Measurements from ENCODE around the gene FGF23. TPM values are rescaled to one million over a fixed set of nuclear protein-coding genes. Genes with fewer than 3 reads are reported as not detected.
A peak's percentile ranks its signal among the peaks of the same experiment; 100 is the strongest.

Gene FGF23
- total RNA-seq: not detected in 2 replicates

GRCh38 chr12:4379405-4379804 is at the start of gene FGF23:
TSS of gene FGF23 (minus strand) at chr12:4379712. CDS start at chr12:4379582, 130 bp downstream.
- DNase-seq (ENCODE audit: low read depth) (no peak), FAIRE-seq (no peak)
- Histone ChIP-seq H3K4me3 (ENCODE audit: low read depth, low read length) (no peak within 1 kb of the TSS), H3K27me3 (ENCODE audit: control insufficient read depth, insufficient read depth, low read length) (peaks cover 2% of the 10 kb centered on the region), H3K36me3 (ENCODE audit: control insufficient read depth, insufficient read depth, low read length) (no peaks in the 10 kb centered on the region)
- no peak for TF ChIP-seq CTCF (IDR thresholded peaks at IDR 0.05; ENCODE audit: insufficient read depth, low read length, severe bottlenecking)

- no peak for TF ChIP-seq CTCF (IDR thresholded peaks at IDR 0.05; ENCODE audit: insufficient read depth, low read length, severe bottlenecking)
- FAIRE-seq: no peak
- H3K36me3 ChIP-seq (ENCODE audit: control insufficient read depth, insufficient read depth, low read length): no peaks in the 10 kb centered on the region
- DNase-seq (ENCODE audit: low read depth): no peak
- H3K4me3 ChIP-seq (ENCODE audit: low read depth, low read length): no peak overlapping the region
- H3K27me3 ChIP-seq (ENCODE audit: control insufficient read depth, insufficient read depth, low read length): no peaks in the 10 kb centered on the region
These were observed 44.9 kb upstream of the FGF23 start for GRCh38 chr12:4424422-4424821.

GRCh38 chr12:4423528-4424195 is 44.1 kb upstream of the FGF23 start:
- FAIRE-seq (no peak), DNase-seq (ENCODE audit: low read depth) (no peak)
- TF ChIP-seq CTCF (IDR thresholded peaks at IDR 0.05; ENCODE audit: insufficient read depth, low read length, severe bottlenecking): no peak
- Histone ChIP-seq H3K36me3 (ENCODE audit: control insufficient read depth, insufficient read depth, low read length) (no peaks in the 10 kb centered on the region), H3K27me3 (ENCODE audit: control insufficient read depth, insufficient read depth, low read length) (no peaks in the 10 kb centered on the region), H3K4me3 (ENCODE audit: low read depth, low read length) (no peak overlapping the region)

GRCh38 chr12:4422985-4423384 is 43.5 kb upstream of the FGF23 start:
- no peak for DNase-seq (ENCODE audit: low read depth)
- no peaks in the 10 kb centered on the region for H3K36me3 ChIP-seq (ENCODE audit: control insufficient read depth, insufficient read depth, low read length)
- no peak for FAIRE-seq
- no peak for TF ChIP-seq CTCF (IDR thresholded peaks at IDR 0.05; ENCODE audit: insufficient read depth, low read length, severe bottlenecking)
- peaks cover under 1% of the 10 kb centered on the region for H3K27me3 ChIP-seq (ENCODE audit: control insufficient read depth, insufficient read depth, low read length)
- H3K4me3 ChIP-seq (ENCODE audit: low read depth, low read length): no peak overlapping the region

- peak; percentile 57 for TF ChIP-seq CTCF (IDR thresholded peaks at IDR 0.05; ENCODE audit: insufficient read depth, low read length, severe bottlenecking)
- DNase-seq (ENCODE audit: low read depth): peak; percentile 38
- H3K36me3 ChIP-seq (ENCODE audit: control insufficient read depth, insufficient read depth, low read length): no peaks in the 10 kb centered on the region
- peaks cover 3% of the 10 kb centered on the region for H3K27me3 ChIP-seq (ENCODE audit: control insufficient read depth, insufficient read depth, low read length)
- no peak for FAIRE-seq
- no peak overlapping the region for H3K4me3 ChIP-seq (ENCODE audit: low read depth, low read length)
These were observed 42.1 kb upstream of the FGF23 start for GRCh38 chr12:4421590-4422031.
